Smooth muscle cell (in vitro differentiated cells): ENCODE measurements around the gene SCAI. TPM values are rescaled to one million over a fixed set of nuclear protein-coding genes. Genes with fewer than 3 reads are reported as not detected.
"Not testable (repeated sequence)": the region's sequence is repeated elsewhere in the genome, so short reads cannot be mapped to it uniquely, and the experiment has no call there.

Experiments
- DNase-seq: peaks from one replicate; lab custom pipeline; 2025; ENCODE audit not compliant: unreplicated experiment; lab: John Stamatoyannopoulos, UW
- H2AFZ ChIP-seq: fragments of 200-600 bp; sonication (generic); 2 replicates; pipeline ENCODE4 v1.6.0; 2016; ENCODE audit warnings: antibody characterized with exemption, low read depth, mild to moderate bottlenecking
- H3F3A ChIP-seq: fragments of 200-600 bp; sonication (generic); 2 replicates; pipeline ENCODE4 v1.6.0; 2017; ENCODE audit warnings: antibody characterized with exemption, low read depth
- H3K27ac ChIP-seq: fragments of 200-600 bp; sonication (generic); 2 replicates; pipeline ENCODE4 v1.5.1; 2016; ENCODE audit warnings: low read depth, mild to moderate bottlenecking
- H3K27me3 ChIP-seq: fragments of 200-600 bp; sonication (generic); 2 replicates; pipeline ENCODE4 v1.6.1; 2016; ENCODE audit warnings: low read depth, mild to moderate bottlenecking
- H3K36me3 ChIP-seq: fragments of 200-600 bp; sonication (generic); 2 replicates; pipeline ENCODE4 v1.5.1; 2016; ENCODE audit warnings: low read depth
- H3K4me1 ChIP-seq: fragments of 200-600 bp; sonication (generic); 2 replicates; pipeline ENCODE4 v1.5.1; 2016; ENCODE audit warnings: low read depth
- H3K4me2 ChIP-seq: fragments of 200-600 bp; sonication (generic); 2 replicates; pipeline ENCODE4 v1.6.0; 2016; ENCODE audit warnings: mild to moderate bottlenecking
- H3K4me3 ChIP-seq: fragments of 200-600 bp; sonication (generic); 2 replicates; pipeline ENCODE4 v1.5.1; 2016; ENCODE audit warnings: mild to moderate bottlenecking
- H3K79me2 ChIP-seq: fragments of 200-600 bp; sonication (generic); 2 replicates; pipeline ENCODE4 v1.6.0; 2016; ENCODE audit warnings: low read depth, mild to moderate bottlenecking
- H3K9ac ChIP-seq: fragments of 200-600 bp; sonication (generic); 2 replicates; pipeline ENCODE4 v1.6.0; 2016; ENCODE audit warnings: low read depth
- H3K9me3 ChIP-seq: fragments of 200-600 bp; sonication (generic); replicated peaks from 2 replicates; pipeline ENCODE4 v1.5.1; 2016; ENCODE audit warnings: low read depth
- H4K20me1 ChIP-seq: fragments of 200-600 bp; sonication (generic); 2 replicates; pipeline ENCODE4 v1.6.0; 2016; ENCODE audit warnings: low read depth
- WGBS: methylation state at CpG from one replicate; pipeline ENCODE4 v1.1.7; 2016; ENCODE audit warnings: low lambda C conversion rate; 5-methylcytosine and 5-hydroxymethylcytosine counted together
- polyA plus RNA-seq: library from polyadenylated mRNA; unstranded; fragments of >200 nt; fragmentation: Nextera tagmentation; extraction: Ambion mirVana; gene quantifications from 2 replicates; pipeline ENCODE4 v1.2.1, GENCODE V29; 2016
- total RNA-seq: library from RNA; depleted of rRNA; stranded (reverse); fragments of >200 nt; gene quantifications from 2 replicates; pipeline ENCODE4 v1.2.3, GENCODE V29; 2014
- TF ChIP-seq, protein P1 (sequence below): fragments of 200-600 bp; sonication (generic); IDR thresholded peaks from 2 replicates; pipeline ENCODE4 v1.5.1; 2017; ENCODE audit warnings: borderline replicate concordance, mild to moderate bottlenecking, antibody characterized with exemption; ENCODE audit not compliant: insufficient read depth, poor library complexity, severe bottlenecking

Gene SCAI
- total and polyA plus RNA-seq, 2 experiments from 2014 or later, result 0.81 to 8.4 TPM

DNA sequence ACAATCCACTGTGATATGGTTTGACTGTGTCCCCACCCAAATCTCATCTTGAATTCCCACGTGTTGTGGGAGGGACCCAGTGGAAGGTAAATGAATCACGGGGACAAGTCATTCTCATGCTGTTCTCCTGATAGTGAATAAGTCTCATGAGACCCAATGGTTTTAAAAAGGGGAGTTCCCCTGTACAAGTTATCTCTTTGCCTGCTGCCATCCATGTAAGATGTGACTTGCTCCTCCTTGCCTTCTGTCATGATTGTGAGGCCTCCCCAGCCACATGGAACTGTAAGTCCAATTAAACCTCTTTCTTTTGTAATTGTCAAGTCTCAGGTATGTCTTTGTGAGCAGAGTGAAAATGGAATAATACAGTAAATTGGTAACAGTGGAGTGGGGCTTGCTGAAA lies 62.5 kb downstream of the SCAI start:
- H3K36me3 ChIP-seq, H3K4me3 ChIP-seq, H3K79me2 ChIP-seq, H2AFZ ChIP-seq, H3K9me3 ChIP-seq, H4K20me1 ChIP-seq, H3K4me1 ChIP-seq, DNase-seq, H3K4me2 ChIP-seq, H3F3A ChIP-seq, H3K27me3 ChIP-seq, H3K27ac ChIP-seq, H3K9ac ChIP-seq: not testable (repeated sequence)
- WGBS, result 90% methylated on average over 2 of the region's 2 CpGs

DNA sequence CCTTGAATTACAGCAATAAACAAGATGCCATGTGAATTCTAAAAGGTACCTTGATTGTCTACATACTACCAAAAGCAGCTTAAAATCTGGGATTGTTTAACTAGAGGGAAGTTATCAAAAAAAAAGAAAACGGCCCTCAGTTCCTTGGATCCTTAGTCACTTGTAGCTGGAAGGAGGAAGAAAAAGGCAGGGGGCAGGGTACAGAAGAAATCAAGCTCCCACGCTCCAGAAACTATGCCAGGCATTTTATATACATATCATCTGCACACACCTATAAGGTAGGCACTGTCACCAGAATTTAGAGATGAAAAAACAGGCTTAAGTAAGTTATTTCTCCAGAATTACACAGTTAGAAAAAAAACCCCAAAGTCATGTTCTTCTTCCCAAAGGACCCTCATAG lies 63.4 kb downstream of the SCAI start:
- Histone ChIP-seq H3K27me3 (no peaks in the 10 kb centered on the region), H3K4me3 (no peak overlapping the region), H3K27ac (no peak overlapping the region), H3K9ac (no peak overlapping the region), H3K9me3 (peaks cover 3% of the 10 kb centered on the region), H3F3A (no peaks in the 10 kb centered on the region), H2AFZ (no peak overlapping the region), H3K79me2 (no peaks in the 10 kb centered on the region), H3K4me1 (no peaks in the 10 kb centered on the region), H4K20me1 (no peaks in the 10 kb centered on the region), H3K4me2 (no peak overlapping the region), H3K36me3 (no peaks in the 10 kb centered on the region)
- no peak for DNase-seq
- TF ChIP-seq, protein P1, sequence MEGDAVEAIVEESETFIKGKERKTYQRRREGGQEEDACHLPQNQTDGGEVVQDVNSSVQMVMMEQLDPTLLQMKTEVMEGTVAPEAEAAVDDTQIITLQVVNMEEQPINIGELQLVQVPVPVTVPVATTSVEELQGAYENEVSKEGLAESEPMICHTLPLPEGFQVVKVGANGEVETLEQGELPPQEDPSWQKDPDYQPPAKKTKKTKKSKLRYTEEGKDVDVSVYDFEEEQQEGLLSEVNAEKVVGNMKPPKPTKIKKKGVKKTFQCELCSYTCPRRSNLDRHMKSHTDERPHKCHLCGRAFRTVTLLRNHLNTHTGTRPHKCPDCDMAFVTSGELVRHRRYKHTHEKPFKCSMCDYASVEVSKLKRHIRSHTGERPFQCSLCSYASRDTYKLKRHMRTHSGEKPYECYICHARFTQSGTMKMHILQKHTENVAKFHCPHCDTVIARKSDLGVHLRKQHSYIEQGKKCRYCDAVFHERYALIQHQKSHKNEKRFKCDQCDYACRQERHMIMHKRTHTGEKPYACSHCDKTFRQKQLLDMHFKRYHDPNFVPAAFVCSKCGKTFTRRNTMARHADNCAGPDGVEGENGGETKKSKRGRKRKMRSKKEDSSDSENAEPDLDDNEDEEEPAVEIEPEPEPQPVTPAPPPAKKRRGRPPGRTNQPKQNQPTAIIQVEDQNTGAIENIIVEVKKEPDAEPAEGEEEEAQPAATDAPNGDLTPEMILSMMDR, result no peak
- 92% methylated on average over 2 of the region's 2 CpGs for WGBS

DNA sequence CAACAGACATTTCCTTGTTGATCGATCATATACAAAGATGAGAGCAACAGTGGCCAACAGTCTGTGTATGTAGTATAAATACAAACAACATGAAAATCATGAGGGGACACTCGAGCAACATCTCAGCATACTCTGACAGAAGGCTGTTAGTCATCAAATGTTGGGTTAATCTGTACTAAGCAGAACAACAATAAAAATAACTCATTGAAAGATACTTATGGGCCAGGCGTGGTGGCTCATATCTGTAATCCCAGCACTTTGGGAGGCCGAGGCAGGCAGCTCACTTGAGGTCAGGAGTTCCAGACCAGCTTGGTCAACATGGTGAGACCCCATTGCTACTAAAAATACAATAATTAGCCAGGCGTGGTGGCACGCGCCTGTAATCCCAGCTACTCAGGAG lies 67.3 kb downstream of the SCAI start:
- H3K4me2 ChIP-seq, result no peak overlapping the region
- no peaks in the 10 kb centered on the region for H3F3A ChIP-seq
- no peaks in the 10 kb centered on the region for H4K20me1 ChIP-seq
- no peaks in the 10 kb centered on the region for H3K4me1 ChIP-seq
- TF ChIP-seq, protein P1, result no peak
- no peaks in the 10 kb centered on the region for H3K36me3 ChIP-seq
- no peaks in the 10 kb centered on the region for H3K9me3 ChIP-seq
- DNase-seq, result no peak
- no peak overlapping the region for H3K27ac ChIP-seq
- no peak overlapping the region for H3K9ac ChIP-seq
- H2AFZ ChIP-seq, result no peak overlapping the region
- H3K4me3 ChIP-seq, result no peak overlapping the region
- H3K79me2 ChIP-seq, result no peaks in the 10 kb centered on the region
- H3K27me3 ChIP-seq, result no peaks in the 10 kb centered on the region
- 89% methylated on average over 7 of the region's 7 CpGs for WGBS

DNA sequence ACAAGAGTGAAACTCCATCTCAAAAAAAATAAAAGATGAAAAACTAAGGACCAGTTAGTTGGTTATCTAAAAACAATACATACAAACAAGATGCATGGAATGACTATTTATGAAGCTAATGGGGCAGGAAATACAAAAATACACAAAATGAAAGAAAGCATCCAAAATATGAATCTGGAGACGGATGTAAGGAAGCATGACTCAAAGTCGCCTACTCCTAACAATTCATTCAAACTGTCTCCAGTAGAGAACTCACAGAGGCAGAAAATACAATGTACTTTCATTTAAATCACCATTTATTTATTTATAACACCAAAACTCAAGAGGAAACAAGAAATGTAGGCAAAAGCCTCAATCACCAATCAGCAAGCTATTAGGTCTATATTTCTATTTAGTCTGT lies 68.4 kb downstream of the SCAI start:
- Histone ChIP-seq H3K27ac (peak overlapping the region; percentile 27), H3K4me3 (no peak overlapping the region), H3K36me3 (no peaks in the 10 kb centered on the region), H3K79me2 (no peaks in the 10 kb centered on the region), H3K9me3 (no peaks in the 10 kb centered on the region), H3F3A (no peaks in the 10 kb centered on the region), H3K4me2 (peak overlapping the region; percentile 48), H3K27me3 (no peaks in the 10 kb centered on the region), H3K4me1 (no peaks in the 10 kb centered on the region), H3K9ac (no peak overlapping the region), H4K20me1 (no peaks in the 10 kb centered on the region), H2AFZ (no peak overlapping the region)
- TF ChIP-seq, protein P1, result no peak
- DNase-seq, result no peak
- WGBS, result 54% methylated on average over 2 of the region's 2 CpGs
